SK-N-SH (cell line): ENCODE data around the gene EIF4E2. TPM values are rescaled to one million over a fixed set of nuclear protein-coding genes. Genes with fewer than 3 reads are reported as not detected.

Experiments
- CTCF ChIA-PET: fragments of 300-600, 350-600 bp; formaldehyde crosslinking; extraction: SDS; loops from one replicate; lab custom pipeline; 2021; lab: Yijun Ruan, JAX
- POLR2A ChIA-PET: fragments of 350-600 bp; sonication (Branson Sonifier 250); formaldehyde crosslinking; extraction: SDS; loops from one replicate; lab custom pipeline; 2020; ENCODE audit warnings: antibody characterized with exemption, inconsistent platforms; lab: Yijun Ruan, JAX
- DNase-seq: peaks from one replicate; pipeline ENCODE4 v3.0.0; 2012
- H2AFZ ChIP-seq: fragments of 200-600 bp; sonication (generic); 2 replicates; pipeline ENCODE4 v1.8.1; 2016; ENCODE audit warnings: antibody characterized with exemption, mild to moderate bottlenecking, low read depth
- H3F3A ChIP-seq: fragments of 200-600 bp; sonication (generic); replicated peaks from 2 replicates; pipeline ENCODE3; 2016; ENCODE audit warnings: antibody characterized with exemption, mild to moderate bottlenecking; ENCODE audit not compliant: insufficient read depth
- H3K27ac ChIP-seq, 2 experiments: fragments of 200-500 bp in 1 of 2; fragments of 200-600 bp in 1 of 2; sonication (Bioruptor generic) in 1 of 2; sonication (generic), shearing (Covaris generic) in 1 of 2; 2 replicates each; pipeline versions ENCODE4 v1.5.1 to v1.6.1; 2014 to 2016; ENCODE audit warnings: low read depth in 2 of 2, inconsistent platforms in 1 of 2, low read length in 1 of 2, mild to moderate bottlenecking in 1 of 2, mixed read lengths in 1 of 2
- H3K27me3 ChIP-seq: fragments of 200-600 bp; sonication (generic), shearing (Covaris generic); 2 replicates; pipeline ENCODE4 v1.6.1; 2016; ENCODE audit warnings: mixed run types; ENCODE audit not compliant: insufficient read depth
- H3K36me3 ChIP-seq, 2 experiments: fragments of 200-500 bp in 1 of 2; fragments of 200-600 bp in 1 of 2; sonication (Bioruptor generic) in 1 of 2; sonication (generic) in 1 of 2; replicated peaks in 1 of 2; 2 replicates each; pipeline versions ENCODE3 to v1.5.1; 2014 to 2016; ENCODE audit warnings: low read length in 1 of 2, mild to moderate bottlenecking in 1 of 2; ENCODE audit not compliant: insufficient read depth in 2 of 2, control insufficient read depth in 1 of 2
- H3K4me1 ChIP-seq, 2 experiments: fragments of 200-500 bp in 1 of 2; fragments of 200-600 bp in 1 of 2; sonication (Bioruptor generic) in 1 of 2; sonication (generic), shearing (Covaris generic) in 1 of 2; 2 replicates each; pipeline versions ENCODE4 v1.5.1 to v1.6.1; 2014 to 2016; ENCODE audit warnings: low read depth in 1 of 2, low read length in 1 of 2, mixed run types in 1 of 2; ENCODE audit not compliant: insufficient read depth in 2 of 2, control insufficient read depth in 1 of 2
- H3K4me2 ChIP-seq: fragments of 200-600 bp; sonication (generic), shearing (Covaris generic); 2 replicates; pipeline ENCODE4 v1.6.1; 2017; ENCODE audit warnings: mixed run types
- H3K4me3 ChIP-seq, 2 experiments: fragments of 200-500 bp in 1 of 2; fragments of 200-600 bp in 1 of 2; sonication (Bioruptor generic) in 1 of 2; sonication (generic), shearing (Covaris generic) in 1 of 2; 2 replicates each; pipeline versions ENCODE4 v1.5.1 to v1.8.1; 2014 to 2016; ENCODE audit warnings: low read depth in 2 of 2, inconsistent platforms in 1 of 2, low read length in 1 of 2, mild to moderate bottlenecking in 1 of 2, mixed read lengths in 1 of 2, moderate library complexity in 1 of 2
- H3K79me2 ChIP-seq: fragments of 200-600 bp; sonication (generic); 2 replicates; pipeline ENCODE4 v1.8.1; 2017; ENCODE audit warnings: mild to moderate bottlenecking; ENCODE audit not compliant: insufficient read depth
- H3K9ac ChIP-seq: fragments of 200-600 bp; sonication (generic); 2 replicates; pipeline ENCODE4 v1.6.1; 2017; ENCODE audit warnings: mixed run types
- H3K9me2 ChIP-seq: fragments of 200-600 bp; sonication (generic); 2 replicates; pipeline ENCODE4 v1.6.1; 2017; ENCODE audit warnings: mixed run types
- H3K9me3 ChIP-seq: fragments of 200-600 bp; sonication (generic); 2 replicates; pipeline ENCODE4 v1.6.1; 2017; ENCODE audit warnings: mixed run types, mild to moderate bottlenecking, moderate library complexity
- H4K20me1 ChIP-seq: fragments of 200-600 bp; sonication (generic); 2 replicates; pipeline ENCODE4 v1.6.1; 2017; ENCODE audit warnings: mild to moderate bottlenecking, mixed run types; ENCODE audit not compliant: insufficient read depth
- ELF1 ChIP-seq: IDR thresholded peaks from 2 replicates; pipeline ENCODE4 v1.4.0; 2012
- EP300 ChIP-seq, 2 experiments: IDR thresholded peaks; 2 replicates each; pipeline versions ENCODE4 v1.4.0 to v1.6.1; 2012; ENCODE audit warnings: borderline replicate concordance in 1 of 2, low read depth in 1 of 2, low read length in 1 of 2
- FOSL2 ChIP-seq: IDR thresholded peaks from 2 replicates; pipeline ENCODE4 v1.4.0; 2012; ENCODE audit warnings: low read depth, mild to moderate bottlenecking, moderate library complexity, borderline replicate concordance
- FOXJ3 ChIP-seq: sonication (generic); formaldehyde crosslinking; IDR thresholded peaks from 2 replicates; pipeline ENCODE4 v1.5.1; 2020; ENCODE audit warnings: mild to moderate bottlenecking, missing genetic modification reagents
- GATA2 ChIP-seq: sonication (generic); formaldehyde crosslinking; IDR thresholded peaks from 2 replicates; pipeline ENCODE4 v1.5.0; 2020; ENCODE audit warnings: mild to moderate bottlenecking, missing genetic modification reagents
- IRF3 ChIP-seq: fragments of 150-350 bp; IDR thresholded peaks from 2 replicates; pipeline ENCODE4 v1.6.1; 2016; ENCODE audit warnings: mild to moderate bottlenecking, low read depth, low read length
- MAX ChIP-seq: IDR thresholded peaks from 2 replicates; pipeline ENCODE4 v1.4.0; 2012; ENCODE audit warnings: low read depth
- MEF2A ChIP-seq: IDR thresholded peaks from 2 replicates; pipeline ENCODE4 v1.4.0; 2012; ENCODE audit warnings: low read depth, borderline replicate concordance
- PBX3 ChIP-seq: IDR thresholded peaks from 2 replicates; pipeline ENCODE4; 2012
- POLR2AphosphoS5 ChIP-seq: IDR thresholded peaks from 2 replicates; pipeline ENCODE4 v1.6.1; 2012; ENCODE audit warnings: low read depth, low read length
- RCOR1 ChIP-seq: fragments of 150-350 bp; IDR thresholded peaks from 2 replicates; pipeline ENCODE4 v1.6.1; 2017; ENCODE audit warnings: antibody characterized with exemption, low read length
- SIN3A ChIP-seq: IDR thresholded peaks from 2 replicates; pipeline ENCODE4 v1.6.1; 2012; ENCODE audit warnings: low read depth, mild to moderate bottlenecking, low read length, moderate library complexity, borderline replicate concordance
- TAF1 ChIP-seq: IDR thresholded peaks from 2 replicates; pipeline ENCODE4 v1.6.1; 2012; ENCODE audit warnings: low read depth, mild to moderate bottlenecking, low read length, moderate library complexity, borderline replicate concordance
- USF1 ChIP-seq: IDR thresholded peaks from 2 replicates; pipeline ENCODE4 v1.4.0; 2012; ENCODE audit warnings: low read depth, borderline replicate concordance
- YY1 ChIP-seq: IDR thresholded peaks from 2 replicates; pipeline ENCODE4 v1.4.0; 2012; ENCODE audit warnings: low read depth, mild to moderate bottlenecking
- WGBS: methylation state at CpG from one replicate; pipeline ENCODE4 v1.1.6; 2017; ENCODE audit warnings: low lambda C conversion rate; 5-methylcytosine and 5-hydroxymethylcytosine counted together
- polyA plus RNA-seq, 3 experiments: library from polyadenylated mRNA; depleted of rRNA; stranded (reverse); fragments of >200 nt; gene quantifications; 2 replicates each; pipeline ENCODE4 v1.2.3, GENCODE V29; 2012
- TF ChIP-seq, protein P1 (sequence below): IDR thresholded peaks from 2 replicates; pipeline ENCODE4 v1.4.0; 2012; ENCODE audit warnings: low read depth, borderline replicate concordance
- TF ChIP-seq, protein P2 (sequence below): fragments of 200-600 bp; sonication (generic); IDR thresholded peaks from 2 replicates; pipeline ENCODE4 v1.6.1; 2017; ENCODE audit warnings: antibody characterized with exemption, mild to moderate bottlenecking, moderate library complexity

EIF4E2 gene
- polyA plus RNA-seq, 1 of the 3 experiments (the other 2 are of a cell fraction): 29.1 TPM

DNA sequence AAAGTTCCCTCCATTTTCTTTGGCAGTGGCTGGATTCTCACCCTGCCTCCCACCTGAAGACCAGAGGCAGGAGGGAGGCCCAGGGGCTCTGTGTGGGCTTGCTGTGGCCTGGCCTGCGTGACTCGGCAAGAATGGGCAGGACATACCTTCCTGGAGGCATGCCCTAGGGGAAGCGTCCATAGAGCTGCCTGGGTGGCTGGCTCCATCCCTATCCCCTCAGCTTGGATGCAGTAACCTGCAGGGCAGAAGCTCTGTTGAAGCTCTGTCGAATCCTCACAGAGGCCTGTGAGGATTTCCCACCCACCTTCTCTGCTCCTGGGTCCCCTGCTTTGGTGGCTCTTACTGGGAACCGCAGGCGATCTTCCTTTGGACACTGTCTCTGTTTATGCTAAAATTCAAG, 31.6 kb upstream of the EIF4E2 start:
- Histone ChIP-seq H3K9me3 (no peaks in the 10 kb centered on the region), H2AFZ (no peak overlapping the region), H3K9ac (no peak overlapping the region), H4K20me1 (no peaks in the 10 kb centered on the region), H3K4me2 (no peak overlapping the region), H3K4me1 (peaks cover 0 to 11% of the 10 kb centered on the region in 2 experiments; a peak in 1 of 4 replicates), H3K27ac (no peak overlapping the region), H3K36me3 (no peaks in the 10 kb centered on the region), H3K79me2 (no peaks in the 10 kb centered on the region), H3K4me3 (no peak overlapping the region), H3K9me2 (no peaks in the 10 kb centered on the region), H3K27me3 (peaks cover 23% of the 10 kb centered on the region), H3F3A (no peaks in the 10 kb centered on the region)
- 63% methylated on average over 4 of the region's 6 CpGs for WGBS
- no peak for DNase-seq
- POLR2A ChIA-PET: no interaction called here
- no peak for TF ChIP-seq IRF3
- CTCF ChIA-PET: interaction anchor here (0.9 to 9.7 kb wide), 5 partner anchors 42 to 618 kb away, joined by 3 to 196 read pairs (median 6); no protein-coding TSS in a partner anchor

GRCh38 chr2:232519581-232520438, 30.7 kb upstream of the EIF4E2 start, which contains the start of gene PRSS56:
PRSS56 (plus strand) TSS chr2:232520388; CDS start chr2:232520599, 211 bp downstream.
- Histone ChIP-seq H3K9me2 (no peaks in the 10 kb centered on the region), H3K4me1 (peaks cover 0 to 17% of the 10 kb centered on the region in 2 experiments; a peak in 1 of 4 replicates), H2AFZ (no peak within 1 kb of the TSS), H3K27ac (no peak within 1 kb of the TSS), H3K4me2 (no peak within 1 kb of the TSS), H3K36me3 (no peaks in the 10 kb centered on the region), H4K20me1 (no peaks in the 10 kb centered on the region), H3K4me3 (no peak within 1 kb of the TSS), H3K9me3 (no peaks in the 10 kb centered on the region), H3K79me2 (no peaks in the 10 kb centered on the region), H3K27me3 (peaks cover 29% of the 10 kb centered on the region), H3F3A (no peaks in the 10 kb centered on the region), H3K9ac (no peak within 1 kb of the TSS)
- TF ChIP-seq FOSL2 (no peak), FOXJ3 (no peak), MAX (no peak), RCOR1 (no peak), MEF2A (no peak), IRF3 (no peak), PBX3 (no peak), YY1 (no peak), SIN3A (no peak), USF1 (no peak), POLR2AphosphoS5 (no peak), TAF1 (no peak), GATA2 (CRISPR knock-in tag) (no peak), ELF1 (no peak), EP300 (IDR thresholded peaks at IDR 0.05; ENCODE audit: borderline replicate concordance in 1 of 2, low read depth in 1 of 2, low read length in 1 of 2) (no peak)
- TF ChIP-seq, protein P1, sequence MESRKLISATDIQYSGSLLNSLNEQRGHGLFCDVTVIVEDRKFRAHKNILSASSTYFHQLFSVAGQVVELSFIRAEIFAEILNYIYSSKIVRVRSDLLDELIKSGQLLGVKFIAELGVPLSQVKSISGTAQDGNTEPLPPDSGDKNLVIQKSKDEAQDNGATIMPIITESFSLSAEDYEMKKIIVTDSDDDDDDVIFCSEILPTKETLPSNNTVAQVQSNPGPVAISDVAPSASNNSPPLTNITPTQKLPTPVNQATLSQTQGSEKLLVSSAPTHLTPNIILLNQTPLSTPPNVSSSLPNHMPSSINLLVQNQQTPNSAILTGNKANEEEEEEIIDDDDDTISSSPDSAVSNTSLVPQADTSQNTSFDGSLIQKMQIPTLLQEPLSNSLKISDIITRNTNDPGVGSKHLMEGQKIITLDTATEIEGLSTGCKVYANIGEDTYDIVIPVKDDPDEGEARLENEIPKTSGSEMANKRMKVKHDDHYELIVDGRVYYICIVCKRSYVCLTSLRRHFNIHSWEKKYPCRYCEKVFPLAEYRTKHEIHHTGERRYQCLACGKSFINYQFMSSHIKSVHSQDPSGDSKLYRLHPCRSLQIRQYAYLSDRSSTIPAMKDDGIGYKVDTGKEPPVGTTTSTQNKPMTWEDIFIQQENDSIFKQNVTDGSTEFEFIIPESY: no peak
- TF ChIP-seq, protein P2, sequence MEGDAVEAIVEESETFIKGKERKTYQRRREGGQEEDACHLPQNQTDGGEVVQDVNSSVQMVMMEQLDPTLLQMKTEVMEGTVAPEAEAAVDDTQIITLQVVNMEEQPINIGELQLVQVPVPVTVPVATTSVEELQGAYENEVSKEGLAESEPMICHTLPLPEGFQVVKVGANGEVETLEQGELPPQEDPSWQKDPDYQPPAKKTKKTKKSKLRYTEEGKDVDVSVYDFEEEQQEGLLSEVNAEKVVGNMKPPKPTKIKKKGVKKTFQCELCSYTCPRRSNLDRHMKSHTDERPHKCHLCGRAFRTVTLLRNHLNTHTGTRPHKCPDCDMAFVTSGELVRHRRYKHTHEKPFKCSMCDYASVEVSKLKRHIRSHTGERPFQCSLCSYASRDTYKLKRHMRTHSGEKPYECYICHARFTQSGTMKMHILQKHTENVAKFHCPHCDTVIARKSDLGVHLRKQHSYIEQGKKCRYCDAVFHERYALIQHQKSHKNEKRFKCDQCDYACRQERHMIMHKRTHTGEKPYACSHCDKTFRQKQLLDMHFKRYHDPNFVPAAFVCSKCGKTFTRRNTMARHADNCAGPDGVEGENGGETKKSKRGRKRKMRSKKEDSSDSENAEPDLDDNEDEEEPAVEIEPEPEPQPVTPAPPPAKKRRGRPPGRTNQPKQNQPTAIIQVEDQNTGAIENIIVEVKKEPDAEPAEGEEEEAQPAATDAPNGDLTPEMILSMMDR: no peak
- 72% methylated on average over 18 of the region's 19 CpGs for WGBS
- DNase-seq: no peak
- ChIA-PET POLR2A (no interaction called here), CTCF (interaction anchor here (1.1 to 9.7 kb wide), 15 partner anchors 8 to 619 kb away, joined by 3 to 196 read pairs (median 17); no protein-coding TSS in a partner anchor)
